GM12878 (cell line): ENCODE data around the gene GMDS.

Experiments used
- BHLHE40 ChIP-seq, 2 experiments: fragments of 450-650 bp in 1 of 2; IDR thresholded peaks; 2 replicates each; pipeline ENCODE4 v1.6.1; 2011 to 2017; ENCODE audit warnings: low read depth in 2 of 2, borderline replicate concordance in 1 of 2, improper control_type of control experiment in 1 of 2, low read length in 1 of 2, mild to moderate bottlenecking in 1 of 2
- EP300 ChIP-seq, 2 experiments: fragments of 150-350 bp in 1 of 2; IDR thresholded peaks; 2 replicates each; pipeline ENCODE4 v1.6.1; 2011 to 2012; ENCODE audit warnings: low read depth in 2 of 2, low read length in 2 of 2, borderline replicate concordance in 1 of 2, improper control_type of control experiment in 1 of 2, inconsistent platforms in 1 of 2; ENCODE audit not compliant: control insufficient read depth in 1 of 2
- TF ChIP-seq, protein P1 (sequence below), 3 experiments: IDR thresholded peaks in 2 of 3; conservative IDR thresholded peaks in 1 of 3; 2 replicates each; pipeline ENCODE4 v1.5.1; 2011; ENCODE audit warnings: low read depth in 3 of 3, low read length in 3 of 3, mild to moderate bottlenecking in 3 of 3, control low read depth in 2 of 3, moderate library complexity in 2 of 3, inconsistent platforms in 1 of 3, mixed read lengths in 1 of 3; ENCODE audit not compliant: control insufficient read depth in 2 of 3, insufficient read depth in 1 of 3; ENCODE audit errors: extremely low read depth in 1 of 3

DNA sequence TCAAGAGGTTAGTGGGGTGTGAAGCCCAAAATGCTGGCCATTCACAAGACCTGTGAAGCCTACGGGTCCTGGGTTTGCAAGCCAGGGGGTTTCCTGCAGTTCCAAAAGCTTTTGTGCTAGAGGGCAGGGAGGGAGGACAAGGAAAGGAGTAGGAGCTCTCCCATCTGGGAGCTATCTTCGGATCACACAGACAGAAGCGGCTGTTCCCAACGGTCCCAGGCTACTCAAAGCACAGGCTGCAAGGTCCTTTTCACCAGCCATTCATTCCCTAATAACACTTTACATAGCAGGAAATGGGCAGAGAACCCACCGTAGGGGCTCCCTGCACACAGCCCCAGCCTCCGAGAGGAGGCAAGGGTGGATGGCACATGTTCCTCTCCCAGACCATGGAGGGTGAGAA, 338.8 kb downstream of the GMDS start:
- no peak for TF ChIP-seq BHLHE40 (IDR thresholded peaks at IDR 0.05; ENCODE audit: borderline replicate concordance in 1 of 2, low read depth in 2 of 2, low read length in 1 of 2)
- no peak for TF ChIP-seq EP300 (IDR thresholded peaks at IDR 0.05; ENCODE audit: borderline replicate concordance in 1 of 2, control insufficient read depth in 1 of 2, low read depth in 2 of 2, low read length in 2 of 2)
- TF ChIP-seq, protein P1, sequence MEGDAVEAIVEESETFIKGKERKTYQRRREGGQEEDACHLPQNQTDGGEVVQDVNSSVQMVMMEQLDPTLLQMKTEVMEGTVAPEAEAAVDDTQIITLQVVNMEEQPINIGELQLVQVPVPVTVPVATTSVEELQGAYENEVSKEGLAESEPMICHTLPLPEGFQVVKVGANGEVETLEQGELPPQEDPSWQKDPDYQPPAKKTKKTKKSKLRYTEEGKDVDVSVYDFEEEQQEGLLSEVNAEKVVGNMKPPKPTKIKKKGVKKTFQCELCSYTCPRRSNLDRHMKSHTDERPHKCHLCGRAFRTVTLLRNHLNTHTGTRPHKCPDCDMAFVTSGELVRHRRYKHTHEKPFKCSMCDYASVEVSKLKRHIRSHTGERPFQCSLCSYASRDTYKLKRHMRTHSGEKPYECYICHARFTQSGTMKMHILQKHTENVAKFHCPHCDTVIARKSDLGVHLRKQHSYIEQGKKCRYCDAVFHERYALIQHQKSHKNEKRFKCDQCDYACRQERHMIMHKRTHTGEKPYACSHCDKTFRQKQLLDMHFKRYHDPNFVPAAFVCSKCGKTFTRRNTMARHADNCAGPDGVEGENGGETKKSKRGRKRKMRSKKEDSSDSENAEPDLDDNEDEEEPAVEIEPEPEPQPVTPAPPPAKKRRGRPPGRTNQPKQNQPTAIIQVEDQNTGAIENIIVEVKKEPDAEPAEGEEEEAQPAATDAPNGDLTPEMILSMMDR (IDR thresholded peaks at IDR 0.05 in 2 of 3, conservative IDR thresholded peaks at IDR 0.05 in 1 of 3; ENCODE audit: control insufficient read depth in 2 of 3, extremely low read depth in 1 of 3, insufficient read depth in 1 of 3, low read depth in 3 of 3, low read length in 3 of 3): no peak
